MM.1S (cell line): Measurements from ENCODE around the gene SHMT1.
A peak's percentile ranks its signal among the peaks of the same experiment; 100 is the strongest.

Source experiments
- DNase-seq: peaks from one replicate; pipeline ENCODE4 v3.0.0-alpha.2; 2015
- H2AFZ ChIP-seq: fragments of 300-600 bp; sonication (generic); 2 replicates; pipeline ENCODE4 v1.6.0; 2016; ENCODE audit warnings: antibody characterized with exemption, low read length
- H3F3A ChIP-seq: fragments of 300-600 bp; sonication (generic); 2 replicates; pipeline ENCODE4 v1.6.1; 2016; ENCODE audit warnings: mild to moderate bottlenecking, antibody characterized with exemption, low read length, moderate library complexity, mixed read lengths; ENCODE audit not compliant: insufficient read depth
- H3K27ac ChIP-seq: fragments of 300-600 bp; sonication (generic); 2 replicates; pipeline ENCODE4 v1.5.1; 2016; ENCODE audit warnings: mild to moderate bottlenecking, low read length
- H3K27me3 ChIP-seq: fragments of 300-600 bp; sonication (generic); replicated peaks from 2 replicates; pipeline ENCODE4 v1.6.0; 2016; ENCODE audit warnings: low read length; ENCODE audit not compliant: insufficient read depth
- H3K36me3 ChIP-seq: fragments of 300-600 bp; sonication (generic); replicated peaks from 2 replicates; pipeline ENCODE4 v1.6.1; 2016; ENCODE audit warnings: mild to moderate bottlenecking, low read length, mixed read lengths; ENCODE audit not compliant: insufficient read depth
- H3K4me1 ChIP-seq: fragments of 300-600 bp; sonication (generic); 2 replicates; pipeline ENCODE4 v1.6.1; 2016; ENCODE audit warnings: low read length, mixed read lengths
- H3K4me2 ChIP-seq: fragments of 300-600 bp; sonication (generic); 2 replicates; pipeline ENCODE4 v1.6.0; 2016; ENCODE audit warnings: low read depth, low read length
- H3K4me3 ChIP-seq: fragments of 300-600 bp; sonication (generic); 2 replicates; pipeline ENCODE4 v1.5.1; 2016; ENCODE audit warnings: low read length, mixed read lengths
- H3K79me2 ChIP-seq: fragments of 300-600 bp; sonication (generic); 2 replicates; pipeline ENCODE4 v1.6.1; 2016; ENCODE audit warnings: mixed run types, low read length, mixed read lengths
- H3K9ac ChIP-seq: fragments of 300-600 bp; sonication (generic); 2 replicates; pipeline ENCODE4 v1.6.1; 2016; ENCODE audit warnings: low read length, mixed read lengths
- H3K9me2 ChIP-seq: fragments of 300-600 bp; sonication (generic); replicated peaks from 2 replicates; pipeline ENCODE4 v1.6.1; 2016; ENCODE audit warnings: mild to moderate bottlenecking, low read length, mixed read lengths; ENCODE audit not compliant: insufficient read depth
- H3K9me3 ChIP-seq: fragments of 300-600 bp; sonication (generic); replicated peaks from 2 replicates; pipeline ENCODE4 v1.6.1; 2016; ENCODE audit warnings: mild to moderate bottlenecking, low read length, mixed read lengths; ENCODE audit not compliant: insufficient read depth
- H4K20me1 ChIP-seq: fragments of 300-600 bp; sonication (generic); 2 replicates; pipeline ENCODE4 v1.6.1; 2016; ENCODE audit warnings: mild to moderate bottlenecking, low read length, moderate library complexity, mixed read lengths; ENCODE audit not compliant: insufficient read depth
- CTCF ChIP-seq: fragments of 300-600 bp; sonication (generic); IDR thresholded peaks from 2 replicates; pipeline ENCODE4 v1.5.1; 2016; ENCODE audit warnings: antibody characterized with exemption, low read length, mixed read lengths
- EZH2 ChIP-seq: fragments of 300-600 bp; sonication (generic); optimal IDR thresholded peaks from 2 replicates; pipeline ENCODE3; 2017; ENCODE audit warnings: low read depth, mild to moderate bottlenecking, antibody characterized with exemption, low read length, mixed read lengths
- EZH2phosphoT487 ChIP-seq: fragments of 300-600 bp; sonication (generic); IDR thresholded peaks from 2 replicates; pipeline ENCODE4 v1.6.1; 2018; ENCODE audit warnings: antibody characterized with exemption, low read length

Gene SHMT1

GRCh38 chr17:18331879-18332278, 31.5 kb downstream of the SHMT1 start:
- Histone ChIP-seq H3K9me2 (no peaks in the 10 kb centered on the region), H3K4me1 (peaks cover 57% of the 10 kb centered on the region), H3K9me3 (no peaks in the 10 kb centered on the region), H3F3A (peaks cover 14% of the 10 kb centered on the region), H3K27me3 (no peaks in the 10 kb centered on the region), H3K79me2 (peaks cover 23% of the 10 kb centered on the region), H3K36me3 (peaks cover 2% of the 10 kb centered on the region; the same call in 1 of the 2 replicates), H3K27ac (peak overlapping the region; percentile 65; the same call in 1 of the 2 replicates), H3K4me2 (peak overlapping the region; percentile 40; the same call in 1 of the 2 replicates), H4K20me1 (no peaks in the 10 kb centered on the region), H2AFZ (no peak overlapping the region), H3K9ac (no peak overlapping the region), H3K4me3 (no peak overlapping the region)
- TF ChIP-seq EZH2, result no peak
- no peak for TF ChIP-seq EZH2phosphoT487
- no peak for TF ChIP-seq CTCF
- peak; percentile 70 for DNase-seq

GRCh38 chr17:18328643-18329204, 34.6 kb downstream of the SHMT1 start:
- Histone ChIP-seq H3K4me1 (peaks cover 82% of the 10 kb centered on the region), H4K20me1 (no peaks in the 10 kb centered on the region), H2AFZ (no peak overlapping the region), H3K9me2 (no peaks in the 10 kb centered on the region), H3K4me2 (no peak overlapping the region), H3K9me3 (no peaks in the 10 kb centered on the region), H3K9ac (no peak overlapping the region), H3K27me3 (no peaks in the 10 kb centered on the region), H3K36me3 (peaks cover 2% of the 10 kb centered on the region; the same call in 1 of the 2 replicates), H3K79me2 (peaks cover 31% of the 10 kb centered on the region), H3F3A (peaks cover 42% of the 10 kb centered on the region), H3K4me3 (no peak overlapping the region), H3K27ac (peak overlapping the region; percentile 65; the same call in 1 of the 2 replicates)
- DNase-seq, result no peak
- TF ChIP-seq EZH2 (no peak), EZH2phosphoT487 (no peak), CTCF (no peak)

- Histone ChIP-seq H2AFZ (no peak overlapping the region), H3K27me3 (no peaks in the 10 kb centered on the region), H3K27ac (peak overlapping the region; percentile 93; the same call in 1 of the 2 replicates), H3K9me2 (no peaks in the 10 kb centered on the region), H4K20me1 (no peaks in the 10 kb centered on the region), H3K9ac (peak overlapping the region; percentile 62; the same call in 1 of the 2 replicates), H3K36me3 (peaks cover 2% of the 10 kb centered on the region; the same call in 1 of the 2 replicates), H3K79me2 (peaks cover 42% of the 10 kb centered on the region), H3K4me1 (peaks cover 81% of the 10 kb centered on the region), H3F3A (peaks cover 42% of the 10 kb centered on the region), H3K4me3 (no peak overlapping the region), H3K4me2 (peak overlapping the region; percentile 76; the same call in 1 of the 2 replicates), H3K9me3 (no peaks in the 10 kb centered on the region)
- DNase-seq, result no peak
- TF ChIP-seq EZH2, result no peak
- no peak for TF ChIP-seq EZH2phosphoT487
- TF ChIP-seq CTCF, result no peak
These were observed 35.8 kb downstream of the SHMT1 start for GRCh38 chr17:18327556-18327955.
